GM19438 (cell line): ENCODE measurements around the gene GJA4.
"Not testable (repeated sequence)": the region's sequence is repeated elsewhere in the genome, so short reads cannot be mapped to it uniquely, and the experiment has no call there.

Experiments used
- ATAC-seq: cut with Tn5 transposase; IDR thresholded peaks from one replicate; pipeline ENCODE4 v1.9.1; 2021; ENCODE audit warnings: low read depth; ENCODE audit not compliant: unreplicated experiment

Gene GJA4

GRCh38 chr1:34787461-34788420 lies 5.1 kb upstream of the GJA4 start:
- no peak for ATAC-seq

GRCh38 chr1:34790985-34791384 lies 1.8 kb upstream of the GJA4 start:
- no peak for ATAC-seq

- no peak for ATAC-seq
Measured at GRCh38 chr1:34792424-34792823, 375 bp upstream of the GJA4 start.

- ATAC-seq = no peak
Measured at GRCh38 chr1:34794001-34794789, 1.4 kb downstream of the GJA4 start.

GRCh38 chr1:34794790-34795180 lies 2.0 kb downstream of the GJA4 start:
- no peak for ATAC-seq

- ATAC-seq = no peak
Measured at GRCh38 chr1:34795916-34796315, 3.1 kb downstream of the GJA4 start.

- no peak for ATAC-seq
Measured at GRCh38 chr1:34796990-34797389, 4.2 kb downstream of the GJA4 start.

- no peak for ATAC-seq
Measured at GRCh38 chr1:34800214-34800613, 7.4 kb downstream of the GJA4 start.

- no peak for ATAC-seq
Measured at GRCh38 chr1:34803770-34804169, 11.0 kb downstream of the GJA4 start.

- ATAC-seq = no peak
Measured at GRCh38 chr1:34806396-34806795, 13.6 kb downstream of the GJA4 start.

- ATAC-seq = no peak
Measured at GRCh38 chr1:34808051-34808810, 15.4 kb downstream of the GJA4 start.

- not testable (repeated sequence) for ATAC-seq
Measured at GRCh38 chr1:34810781-34811180, 18.0 kb downstream of the GJA4 start.

- no peak for ATAC-seq
Measured at GRCh38 chr1:34816332-34816731, 23.5 kb downstream of the GJA4 start.

GRCh38 chr1:34816778-34817177 lies 24.0 kb downstream of the GJA4 start:
- ATAC-seq = no peak

GRCh38 chr1:34818862-34819261 lies 26.1 kb downstream of the GJA4 start:
- ATAC-seq = not testable (repeated sequence)

GRCh38 chr1:34822202-34822601 lies 29.4 kb downstream of the GJA4 start:
- ATAC-seq = no peak

GRCh38 chr1:34824817-34825454 lies 32.1 kb downstream of the GJA4 start:
- no peak for ATAC-seq

- no peak for ATAC-seq
Measured at GRCh38 chr1:34825455-34826091, 32.8 kb downstream of the GJA4 start.

GRCh38 chr1:34827341-34827941 lies 34.6 kb downstream of the GJA4 start:
- no peak for ATAC-seq
